Measurements from ENCODE around the gene ZNF3. TPM values are rescaled to one million over a fixed set of nuclear protein-coding genes. Genes with fewer than 3 reads are reported as not detected.

The ZNF3 gene
- total and polyA plus RNA-seq, 9 of the 15 experiments (the other 6 are each of a cell fraction or from before 2014, with no cell fraction given): 30.0 to 64.9 (median 51.5) TPM

DNA sequence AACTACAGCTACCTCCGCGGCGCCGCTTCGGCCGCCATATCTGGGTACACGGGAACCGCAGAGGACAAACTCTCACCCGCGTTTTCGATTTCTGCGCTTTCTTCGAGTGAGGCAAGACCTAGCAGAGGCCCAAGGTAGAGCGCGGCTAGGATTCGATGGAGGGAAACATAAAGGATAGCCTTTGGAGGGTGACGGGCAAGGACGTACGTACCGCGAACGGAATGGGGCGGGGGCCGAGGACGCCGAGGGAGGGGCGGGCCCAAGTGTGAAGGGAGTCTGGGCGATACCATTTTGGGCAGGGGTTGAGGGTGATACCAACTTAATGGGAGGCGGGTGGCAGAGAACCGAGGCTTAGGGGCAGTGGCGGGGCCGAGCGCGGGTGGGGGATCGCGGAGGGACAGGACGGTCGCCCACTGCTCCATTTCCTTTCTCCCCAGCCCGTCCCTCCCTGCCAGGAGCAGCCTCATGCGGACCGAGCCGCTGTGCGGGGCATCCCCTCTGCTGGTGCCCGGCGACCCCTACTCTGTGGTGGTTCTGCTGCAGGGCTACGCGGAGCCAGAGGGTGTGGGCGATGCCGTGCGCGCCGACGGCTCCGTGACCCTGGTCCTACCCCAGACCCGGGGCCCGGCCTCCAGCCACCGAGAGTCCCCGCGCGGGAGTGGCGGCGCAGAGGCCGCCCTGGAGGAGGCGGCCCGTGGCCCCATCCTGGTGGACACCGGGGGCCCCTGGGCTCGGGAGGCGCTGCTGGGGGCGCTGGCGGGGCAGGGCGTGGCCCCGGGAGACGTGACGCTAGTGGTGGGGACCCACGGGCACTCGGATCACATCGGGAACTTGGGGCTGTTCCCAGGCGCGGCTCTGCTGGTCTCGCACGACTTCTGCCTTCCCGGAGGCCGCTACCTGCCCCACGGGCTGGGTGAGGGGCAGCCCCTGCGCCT is 45.7 kb upstream of the ZNF3 start, which contains the start of gene MBLAC1 (continued):
- TF ChIP-seq, protein P1, sequence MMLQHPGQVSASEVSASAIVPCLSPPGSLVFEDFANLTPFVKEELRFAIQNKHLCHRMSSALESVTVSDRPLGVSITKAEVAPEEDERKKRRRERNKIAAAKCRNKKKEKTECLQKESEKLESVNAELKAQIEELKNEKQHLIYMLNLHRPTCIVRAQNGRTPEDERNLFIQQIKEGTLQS (IDR thresholded peaks at IDR 0.05): peak; percentile 25; the same call in 1 of the 2 replicates
- TF ChIP-seq, protein P1 (CRISPR knock-in tag; conservative IDR thresholded peaks at IDR 0.05): no peak; the same call in 1 of the 2 replicates
- TF ChIP-seq MTA3 (IDR thresholded peaks at IDR 0.05; ENCODE audit: borderline replicate concordance) (peak; percentile 60), ARID1B (IDR thresholded peaks at IDR 0.05) (peak; percentile 53), EP300 (IDR thresholded peaks at IDR 0.05; ENCODE audit: low read length) (0 out of 2 replicates have a peak, but pooled peaks have one; percentile 7), STAG1 (CRISPR knock-in tag; IDR thresholded peaks at IDR 0.05; ENCODE audit: borderline replicate concordance) (no peak), MYC (IDR thresholded peaks at IDR 0.05; ENCODE audit: low read depth, low read length) (peak; percentile 80; the same call in 1 of the 2 replicates), MYC (CRISPR knock-in tag; IDR thresholded peaks at IDR 0.05; ENCODE audit: borderline replicate concordance, low read depth) (no peak), MTF1 (CRISPR knock-in tag; IDR thresholded peaks at IDR 0.05; ENCODE audit: borderline replicate concordance) (no peak), ASH1L (IDR thresholded peaks at IDR 0.05; ENCODE audit: borderline replicate concordance, low read depth, partially characterized antibody) (peak; percentile 71), L3MBTL2 (IDR thresholded peaks at IDR 0.05) (peak; percentile 33; the same call in 1 of the 2 replicates), MBD2 (IDR thresholded peaks at IDR 0.05; ENCODE audit: borderline replicate concordance, low read depth) (peak; percentile 98), ZBTB7A (IDR thresholded peaks at IDR 0.05; ENCODE audit: borderline replicate concordance, control insufficient read depth, low read depth, low read length) (peak; percentile 69; the same call in 1 of the 2 replicates), ZNF436 (CRISPR knock-in tag; IDR thresholded peaks at IDR 0.05) (peak; percentile 66; the same call in 1 of the 2 replicates), POLR2AphosphoS5 (IDR thresholded peaks at IDR 0.05; ENCODE audit: control insufficient read depth, insufficient read depth, low read depth, low read length) (peak; percentile 94)
- TF ChIP-seq, protein P2, sequence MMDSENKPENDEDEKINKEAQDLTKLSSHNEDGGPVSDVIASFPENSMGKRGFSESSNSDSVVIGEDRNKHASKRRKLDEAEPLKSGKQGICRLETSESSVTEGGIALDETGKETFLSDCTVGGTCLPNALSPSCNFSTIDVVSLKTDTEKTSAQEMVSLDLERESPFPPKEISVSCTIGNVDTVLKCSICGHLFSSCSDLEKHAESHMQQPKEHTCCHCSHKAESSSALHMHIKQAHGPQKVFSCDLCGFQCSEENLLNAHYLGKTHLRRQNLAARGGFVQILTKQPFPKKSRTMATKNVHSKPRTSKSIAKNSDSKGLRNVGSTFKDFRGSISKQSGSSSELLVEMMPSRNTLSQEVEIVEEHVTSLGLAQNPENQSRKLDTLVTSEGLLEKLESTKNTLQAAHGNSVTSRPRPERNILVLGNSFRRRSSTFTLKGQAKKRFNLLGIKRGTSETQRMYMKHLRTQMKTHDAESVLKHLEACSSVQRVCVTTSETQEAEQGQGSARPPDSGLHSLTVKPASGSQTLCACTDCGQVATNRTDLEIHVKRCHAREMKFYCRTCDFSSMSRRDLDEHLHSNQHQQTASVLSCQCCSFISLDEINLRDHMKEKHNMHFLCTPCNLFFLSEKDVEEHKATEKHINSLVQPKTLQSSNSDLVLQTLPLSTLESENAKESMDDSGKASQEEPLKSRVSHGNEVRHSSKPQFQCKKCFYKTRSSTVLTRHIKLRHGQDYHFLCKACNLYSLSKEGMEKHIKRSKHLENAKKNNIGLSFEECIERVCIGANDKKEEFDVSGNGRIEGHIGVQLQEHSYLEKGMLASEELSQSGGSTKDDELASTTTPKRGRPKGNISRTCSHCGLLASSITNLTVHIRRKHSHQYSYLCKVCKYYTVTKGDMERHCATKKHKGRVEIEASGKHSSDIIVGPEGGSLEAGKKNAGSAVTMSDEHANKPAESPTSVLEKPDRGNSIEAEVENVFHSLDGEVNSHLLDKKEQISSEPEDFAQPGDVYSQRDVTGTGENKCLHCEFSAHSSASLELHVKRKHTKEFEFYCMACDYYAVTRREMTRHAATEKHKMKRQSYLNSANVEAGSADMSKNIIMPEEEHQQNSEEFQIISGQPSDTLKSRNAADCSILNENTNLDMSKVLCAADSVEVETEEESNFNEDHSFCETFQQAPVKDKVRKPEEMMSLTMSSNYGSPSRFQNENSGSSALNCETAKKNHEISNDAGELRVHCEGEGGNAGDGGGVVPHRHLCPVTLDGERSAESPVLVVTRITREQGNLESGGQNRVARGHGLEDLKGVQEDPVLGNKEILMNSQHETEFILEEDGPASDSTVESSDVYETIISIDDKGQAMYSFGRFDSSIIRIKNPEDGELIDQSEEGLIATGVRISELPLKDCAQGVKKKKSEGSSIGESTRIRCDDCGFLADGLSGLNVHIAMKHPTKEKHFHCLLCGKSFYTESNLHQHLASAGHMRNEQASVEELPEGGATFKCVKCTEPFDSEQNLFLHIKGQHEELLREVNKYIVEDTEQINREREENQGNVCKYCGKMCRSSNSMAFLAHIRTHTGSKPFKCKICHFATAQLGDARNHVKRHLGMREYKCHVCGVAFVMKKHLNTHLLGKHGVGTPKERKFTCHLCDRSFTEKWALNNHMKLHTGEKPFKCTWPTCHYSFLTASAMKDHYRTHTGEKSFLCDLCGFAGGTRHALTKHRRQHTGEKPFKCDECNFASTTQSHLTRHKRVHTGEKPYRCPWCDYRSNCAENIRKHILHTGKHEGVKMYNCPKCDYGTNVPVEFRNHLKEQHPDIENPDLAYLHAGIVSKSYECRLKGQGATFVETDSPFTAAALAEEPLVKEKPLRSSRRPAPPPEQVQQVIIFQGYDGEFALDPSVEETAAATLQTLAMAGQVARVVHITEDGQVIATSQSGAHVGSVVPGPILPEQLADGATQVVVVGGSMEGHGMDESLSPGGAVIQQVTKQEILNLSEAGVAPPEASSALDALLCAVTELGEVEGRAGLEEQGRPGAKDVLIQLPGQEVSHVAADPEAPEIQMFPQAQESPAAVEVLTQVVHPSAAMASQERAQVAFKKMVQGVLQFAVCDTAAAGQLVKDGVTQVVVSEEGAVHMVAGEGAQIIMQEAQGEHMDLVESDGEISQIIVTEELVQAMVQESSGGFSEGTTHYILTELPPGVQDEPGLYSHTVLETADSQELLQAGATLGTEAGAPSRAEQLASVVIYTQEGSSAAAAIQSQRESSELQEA (IDR thresholded peaks at IDR 0.05; ENCODE audit: low read depth): peak; percentile 86
- TF ChIP-seq, protein P3, sequence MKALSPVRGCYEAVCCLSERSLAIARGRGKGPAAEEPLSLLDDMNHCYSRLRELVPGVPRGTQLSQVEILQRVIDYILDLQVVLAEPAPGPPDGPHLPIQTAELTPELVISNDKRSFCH (CRISPR knock-in tag; IDR thresholded peaks at IDR 0.05): no peak
- TF ChIP-seq, protein P3 (tag; IDR thresholded peaks at IDR 0.05): no peak
